Stomach (tissue), 9 donors: ENCODE results near the gene CLTCL1. TPM values are rescaled to one million over a fixed set of nuclear protein-coding genes. Genes with fewer than 3 reads are reported as not detected.
A peak's percentile ranks its signal among the peaks of the same experiment; 100 is the strongest.
"Not testable (repeated sequence)": the region's sequence is repeated elsewhere in the genome, so short reads cannot be mapped to it uniquely, and the experiment has no call there.

ENCODE experiments used
- DNase-seq, 2 donors: peaks; one replicate each; pipeline versions ENCODE4 v3.0.0 to v3.0.0-alpha.2; 2013 to 2019
- H3K27ac ChIP-seq, 5 donors: fragments of 200-600 bp in 4 of 5; sonication (generic) in 4 of 5; one replicate each; pipeline ENCODE4 v1.5.1; 2013 to 2019; ENCODE audit warnings: mild to moderate bottlenecking in 1 of 5, moderate library complexity in 1 of 5
- H3K27me3 ChIP-seq, 3 donors: fragments of 200-600 bp; sonication (generic); one replicate each; pipeline ENCODE4 v1.5.1; 2017 to 2019; ENCODE audit warnings: mixed run types in 1 of 3
- H3K36me3 ChIP-seq, 4 donors: fragments of 200-600 bp; sonication (generic); 1 replicate in 3 of 4; 2 replicates in 1 of 4; pipeline ENCODE4 v1.5.1; 2016 to 2019
- H3K4me1 ChIP-seq, 4 donors: fragments of 200-600 bp; sonication (generic); one replicate each; pipeline ENCODE4 v1.5.1; 2016 to 2019
- H3K4me3 ChIP-seq, 4 donors: fragments of 200-600 bp; sonication (generic) in 3 of 4; one replicate each; pipeline ENCODE4 v1.5.1; 2016 to 2019; ENCODE audit warnings: mild to moderate bottlenecking in 1 of 4
- H3K9me3 ChIP-seq, 4 donors: fragments of 200-600 bp; sonication (generic); one replicate each; pipeline ENCODE4 v1.5.1; 2016 to 2019
- CTCF ChIP-seq, 7 experiments: fragments of 450-650 bp in 4 of 7; fragments of 200-600 bp in 3 of 7; sonication (generic) in 3 of 7; IDR thresholded peaks; one replicate each; pipeline ENCODE4 v1.5.1; 2016 to 2019; ENCODE audit warnings: antibody characterized with exemption in 7 of 7, control low read depth in 2 of 7, mild to moderate bottlenecking in 1 of 7
- EP300 ChIP-seq: sonication (generic); formaldehyde crosslinking; IDR thresholded peaks from one replicate; pipeline ENCODE4 v1.6.1; 2017; ENCODE audit warnings: antibody characterized with exemption
- POLR2A ChIP-seq, 4 donors: fragments of 450-650 bp; IDR thresholded peaks; one replicate each; pipeline ENCODE4 v1.6.1; 2016; ENCODE audit warnings: antibody characterized with exemption in 4 of 4, control low read depth in 2 of 4, mild to moderate bottlenecking in 1 of 4, moderate library complexity in 1 of 4
- POLR2AphosphoS5 ChIP-seq, 3 donors: sonication (generic); formaldehyde crosslinking; IDR thresholded peaks; one replicate each; pipeline ENCODE4 v1.6.1; 2016; ENCODE audit warnings: antibody characterized with exemption in 3 of 3
- WGBS, 5 donors: extraction: QIAGEN DNeasy Blood & Tissue Kit in 3 of 5; methylation state at CpG; one replicate each; pipeline versions ENCODE4 v1.1.5 to v1.1.7; 2013 to 2018; 5-methylcytosine and 5-hydroxymethylcytosine counted together
- intact Hi-C: fragments of 100-400 bp; cut with DNase I; formaldehyde crosslinking; loops from one replicate; pipeline ENCODE4 v1.15.1; 2023; ENCODE audit warnings: low total_unique reads
- polyA plus RNA-seq, 3 donors: library from polyadenylated mRNA; stranded (reverse); fragments of 200-250 nt; gene quantifications; one replicate each; pipeline ENCODE4 v1.2.3, GENCODE V29; 2013
- total RNA-seq, 5 donors: library from RNA; depleted of rRNA; stranded (reverse); fragments of >200 nt; gene quantifications; one replicate each; pipeline versions ENCODE4 v1.1.0 to v1.2.3, GENCODE V29; 2014 to 2016
- donor health status: healthy with polysubstance abuse.
- donor health status: Bipolar disorder and iron deficiency.
- donor health status: healthy.

The CLTCL1 gene
- total and polyA plus RNA-seq, 8 donors = 3.0 to 10.1 (median 4.7) TPM

DNA sequence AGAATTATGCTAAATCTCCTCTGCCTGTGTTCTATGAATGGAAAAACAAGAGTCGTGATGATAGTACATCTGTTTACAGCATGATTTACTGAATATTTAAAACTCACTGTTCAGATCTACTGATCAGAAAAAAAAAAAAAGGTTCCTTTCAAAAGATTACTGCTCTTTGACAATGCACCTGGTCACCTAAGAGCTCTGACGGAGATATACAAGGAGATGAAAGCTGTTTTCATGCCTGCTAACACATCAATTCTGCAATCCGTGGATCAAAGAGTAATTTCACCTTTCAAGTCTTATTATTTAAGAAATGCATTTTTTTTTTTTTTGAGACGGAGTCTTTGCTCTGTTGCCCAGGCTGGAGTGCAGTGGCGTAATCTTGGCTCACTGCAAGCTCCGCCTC lies 30.7 kb downstream of the CLTCL1 start:
- intact Hi-C loops = no loop called here

GRCh38 chr22:19260194-19260593 lies 31.3 kb downstream of the CLTCL1 start:
- 63 to 91% (median 73%) methylated on average over 6 of the region's 6 CpGs for WGBS, 5 donors
- H3K4me3 ChIP-seq = peak overlapping the region in 1 of 4 donors; percentile 26

More for the DNA sequence above, 30.7 kb downstream of the CLTCL1 start:
- 82 to 94% (median 91%) methylated on average over 6 of the region's 6 CpGs for WGBS, 5 donors
- H3K4me3 ChIP-seq = no peak overlapping the region
- H3K27ac ChIP-seq = no peak overlapping the region
- TF ChIP-seq POLR2A (IDR thresholded peaks at IDR 0.05) (no peak), POLR2AphosphoS5 (IDR thresholded peaks at IDR 0.05) (no peak), EP300 (no peak), CTCF (IDR thresholded peaks at IDR 0.05) (no peak)
- no peak for DNase-seq
- peaks cover 0 to 14% (median 0%) of the 10 kb centered on the region in 4 donors for H3K36me3 ChIP-seq
- peaks cover 0 to 1% (median 0%) of the 10 kb centered on the region in 4 donors for H3K9me3 ChIP-seq
- H3K4me1 ChIP-seq = peaks cover 0 to 15% (median 11%) of the 10 kb centered on the region in 4 donors
- no peaks in the 10 kb centered on the region for H3K27me3 ChIP-seq

DNA sequence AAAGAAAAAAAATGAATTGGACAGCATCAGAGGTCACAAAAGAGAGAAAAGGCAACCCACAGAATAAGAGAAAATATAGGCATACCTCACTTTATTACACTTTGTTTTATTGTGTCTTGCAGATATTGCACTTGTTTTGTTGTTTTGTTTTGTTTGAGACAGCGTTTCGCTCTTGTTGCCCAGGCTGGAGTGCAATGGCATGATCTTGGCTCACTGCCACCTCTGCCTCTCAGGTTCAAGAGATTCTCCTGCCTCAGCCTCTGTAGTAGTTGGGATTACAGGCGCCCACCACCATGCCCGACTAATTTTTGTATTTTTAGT lies 32.6 kb downstream of the CLTCL1 start:
- H3K36me3 ChIP-seq = peaks cover 0 to 14% (median 0%) of the 10 kb centered on the region in 4 donors
- H3K9me3 ChIP-seq, H3K27me3 ChIP-seq, DNase-seq, H3K4me3 ChIP-seq, intact Hi-C loops: not testable (repeated sequence)
- peaks cover 0 to 15% (median 11%) of the 10 kb centered on the region in 4 donors for H3K4me1 ChIP-seq
- H3K27ac ChIP-seq = peak overlapping the region in 3 of 5 donors; percentile 56 to 80 (median 67)
- WGBS, 5 donors = 93 to 98% (median 96%) methylated on average over 4 of the region's 4 CpGs

More at GRCh38 chr22:19260194-19260593, 31.3 kb downstream of the CLTCL1 start:
- TF ChIP-seq POLR2AphosphoS5 (IDR thresholded peaks at IDR 0.05) = no peak
- TF ChIP-seq CTCF (IDR thresholded peaks at IDR 0.05) = no peak
- no peak for TF ChIP-seq POLR2A (IDR thresholded peaks at IDR 0.05)
- TF ChIP-seq EP300 = no peak
- Histone ChIP-seq H3K27ac (peak overlapping the region; percentile 54 to 80 (median 60)), H3K9me3 (no peaks in the 10 kb centered on the region), H3K4me1 (peaks cover 0 to 15% (median 11%) of the 10 kb centered on the region in 4 donors), H3K36me3 (peaks cover 0 to 14% (median 0%) of the 10 kb centered on the region in 4 donors), H3K27me3 (no peaks in the 10 kb centered on the region)
- DNase-seq = no peak
- intact Hi-C loops = no loop called here

DNA sequence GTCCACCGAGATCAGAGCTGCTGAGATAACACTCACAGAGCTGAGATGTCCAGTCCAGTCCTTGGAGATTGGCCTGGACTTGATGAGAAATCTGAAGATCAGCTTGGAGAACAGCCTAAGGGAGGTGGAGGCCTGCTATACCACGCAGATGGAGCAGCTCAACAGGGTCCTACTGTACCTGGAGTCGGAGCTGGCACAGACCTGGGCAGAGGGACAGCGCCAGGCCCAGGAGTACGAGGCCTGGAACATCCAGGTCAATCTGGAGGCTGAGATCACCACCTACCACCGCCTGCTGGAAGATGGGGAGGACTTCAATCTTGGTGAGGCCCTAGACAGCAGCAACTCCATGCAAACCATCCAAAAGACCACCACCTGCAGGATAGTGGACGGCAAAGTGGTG lies 33.1 kb downstream of the CLTCL1 start:
- Histone ChIP-seq H3K4me3 (no peak overlapping the region), H3K4me1 (peaks cover 0 to 15% (median 11%) of the 10 kb centered on the region in 4 donors), H3K27me3 (no peaks in the 10 kb centered on the region), H3K9me3 (no peaks in the 10 kb centered on the region), H3K36me3 (peaks cover 0 to 18% (median 2%) of the 10 kb centered on the region in 4 donors), H3K27ac (no peak overlapping the region)
- intact Hi-C loops = no loop called here
- TF ChIP-seq CTCF (IDR thresholded peaks at IDR 0.05) = no peak
- no peak for TF ChIP-seq POLR2A (IDR thresholded peaks at IDR 0.05)
- TF ChIP-seq POLR2AphosphoS5 (IDR thresholded peaks at IDR 0.05) = no peak
- no peak for TF ChIP-seq EP300
- no peak for DNase-seq
- WGBS, 5 donors = 89 to 99% (median 96%) methylated on average over 6 to 7 of the region's 7 CpGs

DNA sequence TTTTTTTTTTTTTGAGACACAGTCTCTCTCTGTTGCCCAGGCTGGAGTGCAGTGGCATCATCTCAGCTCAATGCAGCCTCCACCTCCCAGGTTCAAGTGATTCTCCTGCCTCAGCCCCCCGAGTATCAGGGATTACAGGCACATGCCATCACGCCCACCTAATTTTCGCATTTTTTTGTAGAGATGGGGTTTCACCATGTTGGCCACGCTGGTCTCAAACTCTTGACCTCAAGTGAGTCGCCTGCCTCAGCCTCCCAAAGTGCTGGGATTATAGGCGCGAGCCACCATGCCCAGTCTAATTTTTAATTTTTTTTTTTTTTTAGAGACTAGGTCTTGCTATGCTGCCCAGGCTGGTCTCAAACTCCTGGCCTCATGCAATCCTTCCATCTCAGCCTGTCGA lies 35.2 kb downstream of the CLTCL1 start:
- Histone ChIP-seq H3K4me1 (peaks cover 0 to 15% (median 11%) of the 10 kb centered on the region in 4 donors), H3K36me3 (peaks cover 0 to 26% (median 6%) of the 10 kb centered on the region in 4 donors)
- DNase-seq, H3K27ac ChIP-seq, H3K4me3 ChIP-seq, intact Hi-C loops, H3K9me3 ChIP-seq, H3K27me3 ChIP-seq: not testable (repeated sequence)
- WGBS, 5 donors = 81 to 97% (median 94%) methylated on average over 8 of the region's 8 CpGs
